NK-92 treated with Interleukin-12 subunit alpha and Interleukin-12 subunit beta, amount 100 ng/mL, for 24 hours (cell line): ENCODE measurements around the gene GRM7.

Source experiments
- DNase-seq: peaks from one replicate; lab custom pipeline; 2025; lab: John Stamatoyannopoulos, UW

GRM7 gene

GRCh38 chr3:7720649-7721297 is 859.9 kb downstream of the GRM7 start:
- DNase-seq: no peak

- DNase-seq: no peak
These were observed 861.0 kb downstream of the GRM7 start for GRCh38 chr3:7721869-7722268.

GRCh38 chr3:7728566-7729519 is 867.9 kb downstream of the GRM7 start:
- no peak for DNase-seq

GRCh38 chr3:7733933-7734332 is 873.0 kb downstream of the GRM7 start:
- DNase-seq: no peak

- no peak for DNase-seq
These were observed 873.5 kb downstream of the GRM7 start for GRCh38 chr3:7734456-7734855.

- no peak for DNase-seq
These were observed 876.3 kb downstream of the GRM7 start for GRCh38 chr3:7737263-7737662.

GRCh38 chr3:7739754-7740153 is 878.8 kb downstream of the GRM7 start:
- no peak for DNase-seq

GRCh38 chr3:7740458-7740857 is 879.5 kb downstream of the GRM7 start:
- DNase-seq: no peak

GRCh38 chr3:7744850-7745249 is 883.9 kb downstream of the GRM7 start:
- DNase-seq: no peak

- no peak for DNase-seq
These were observed 884.8 kb downstream of the GRM7 start for GRCh38 chr3:7745711-7746110.

- DNase-seq: no peak
These were observed 889.2 kb downstream of the GRM7 start for GRCh38 chr3:7749931-7750695.

GRCh38 chr3:7752005-7752404 is 891.1 kb downstream of the GRM7 start:
- DNase-seq: no peak

GRCh38 chr3:7754653-7755441 is 893.9 kb downstream of the GRM7 start:
- no peak for DNase-seq

GRCh38 chr3:7759630-7760029 is 898.7 kb downstream of the GRM7 start:
- DNase-seq: no peak

- no peak for DNase-seq
These were observed 899.8 kb downstream of the GRM7 start for GRCh38 chr3:7760718-7761117.

GRCh38 chr3:7764115-7764514 is 903.2 kb downstream of the GRM7 start:
- no peak for DNase-seq

GRCh38 chr3:7766530-7766929 is 905.6 kb downstream of the GRM7 start:
- DNase-seq: no peak

- DNase-seq: no peak
These were observed 918.4 kb downstream of the GRM7 start for GRCh38 chr3:7779331-7779730.

GRCh38 chr3:7781395-7781794 is 920.5 kb downstream of the GRM7 start:
- no peak for DNase-seq

GRCh38 chr3:7787871-7788828 is 927.2 kb downstream of the GRM7 start:
- no peak for DNase-seq

GRCh38 chr3:7788881-7789280 is 928.0 kb downstream of the GRM7 start:
- DNase-seq: no peak
